ENCODE data around the gene HTR3A. TPM values are rescaled to one million over a fixed set of nuclear protein-coding genes. Genes with fewer than 3 reads are reported as not detected.

The HTR3A gene
- total and polyA plus RNA-seq, 8 donors: 0.11 to 0.79 (median 0.29) TPM; not detected in 4

GRCh38 chr11:113998574-113998973, 23.7 kb downstream of the HTR3A start:
- Histone ChIP-seq H3K27ac (no peak overlapping the region), H3K9me3 (no peaks in the 10 kb centered on the region), H3K36me3 (no peaks in the 10 kb centered on the region), H3K4me3 (no peak overlapping the region), H3K27me3 (peaks cover 0 to 12% of the 10 kb centered on the region in 2 donors), H3K4me1 (no peaks in the 10 kb centered on the region)
- no peak for DNase-seq
- intact Hi-C loops (cut with DNase I): loop anchor here in 1 of 2 donors (5.0 kb wide), 1 partner anchor 264 kb away; no protein-coding TSS in a partner anchor
- TF ChIP-seq CTCF (IDR thresholded peaks at IDR 0.05): no peak
- no peak for ATAC-seq

GRCh38 chr11:114000526-114000925, 25.6 kb downstream of the HTR3A start:
- intact Hi-C loops (cut with DNase I): no loop called here
- DNase-seq (no peak), ATAC-seq (no peak)
- H3K27me3 ChIP-seq: peaks cover 0 to 12% of the 10 kb centered on the region in 2 donors
- no peak for TF ChIP-seq CTCF (IDR thresholded peaks at IDR 0.05)
- no peaks in the 10 kb centered on the region for H3K9me3 ChIP-seq
- H3K27ac ChIP-seq: no peak overlapping the region
- no peaks in the 10 kb centered on the region for H3K36me3 ChIP-seq
- no peak overlapping the region for H3K4me3 ChIP-seq
- H3K4me1 ChIP-seq: no peaks in the 10 kb centered on the region

- Histone ChIP-seq H3K4me3 (no peak overlapping the region), H3K4me1 (no peaks in the 10 kb centered on the region), H3K9me3 (no peaks in the 10 kb centered on the region), H3K27ac (no peak overlapping the region), H3K27me3 (peaks cover 0 to 12% of the 10 kb centered on the region in 2 donors), H3K36me3 (no peaks in the 10 kb centered on the region)
- DNase-seq (no peak), ATAC-seq (no peak)
- no peak for TF ChIP-seq CTCF (IDR thresholded peaks at IDR 0.05)
- intact Hi-C loops (cut with DNase I): no loop called here
Observed at GRCh38 chr11:114001416-114001815, 26.5 kb downstream of the HTR3A start.

- no peak overlapping the region for H3K27ac ChIP-seq
- peaks cover 0 to 4% of the 10 kb centered on the region in 2 donors for H3K27me3 ChIP-seq
- ATAC-seq (no peak), DNase-seq (no peak)
- no peaks in the 10 kb centered on the region for H3K36me3 ChIP-seq
- intact Hi-C loops (cut with DNase I): no loop called here
- no peak overlapping the region for H3K4me3 ChIP-seq
- no peaks in the 10 kb centered on the region for H3K9me3 ChIP-seq
- TF ChIP-seq CTCF (IDR thresholded peaks at IDR 0.05): no peak
- no peaks in the 10 kb centered on the region for H3K4me1 ChIP-seq
Observed at GRCh38 chr11:114008331-114008730, 33.4 kb downstream of the HTR3A start.

GRCh38 chr11:114010931-114011330, 36.0 kb downstream of the HTR3A start:
- no peak overlapping the region for H3K4me3 ChIP-seq
- H3K36me3 ChIP-seq: no peaks in the 10 kb centered on the region
- TF ChIP-seq CTCF (IDR thresholded peaks at IDR 0.05): no peak
- no peaks in the 10 kb centered on the region for H3K4me1 ChIP-seq
- H3K27ac ChIP-seq: no peak overlapping the region
- H3K27me3 ChIP-seq: peaks cover 0 to 4% of the 10 kb centered on the region in 2 donors
- DNase-seq (no peak), ATAC-seq (no peak)
- intact Hi-C loops (cut with DNase I): no loop called here
- no peaks in the 10 kb centered on the region for H3K9me3 ChIP-seq
